ENCODE measurements around the gene KLK12. TPM values are rescaled to one million over a fixed set of nuclear protein-coding genes. Genes with fewer than 3 reads are reported as not detected.

Gene KLK12
- total and polyA plus RNA-seq, 2 of the 13 experiments (the other 11 are each of a cell fraction or from before 2014, with no cell fraction given) = not detected

DNA sequence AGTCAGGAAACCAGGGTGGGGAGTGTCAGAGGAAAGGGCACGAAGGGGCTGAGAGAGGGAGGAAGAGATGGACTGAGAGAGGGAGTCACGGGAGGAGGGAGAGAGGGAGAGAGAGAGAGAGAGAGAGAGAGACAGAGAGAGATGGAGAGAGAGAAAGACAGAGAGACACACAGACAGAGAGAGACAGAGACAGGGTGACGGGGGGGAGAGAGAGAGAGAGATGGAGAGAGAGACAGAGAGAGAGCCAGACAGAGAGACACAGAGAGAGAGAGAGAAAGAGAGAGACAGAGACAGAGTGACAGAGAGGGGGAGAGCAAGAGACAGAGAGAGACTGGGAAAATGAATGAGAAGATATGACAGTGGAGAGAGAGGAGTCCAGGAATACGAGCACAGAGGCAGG lies 48.4 kb upstream of the KLK12 start:
- intact Hi-C loops (cut with micrococcal nuclease; ENCODE audit: unreplicated experiment) (no loop called here), in situ Hi-C loops (cut with HindIII; ENCODE audit: extremely low pct_ligation_motif_present, low pct_unique_long_range_greater_than_20kb) (loop anchor here (25.0 kb wide), 1 partner anchor 146 kb away; no protein-coding TSS in a partner anchor)
- ChIA-PET POLR2A (no interaction called here), CTCF (ENCODE audit: low intra/inter-chr PET ratio, low total read pairs) (no interaction called here)
- Histone ChIP-seq H3K4me3 (replicated peaks in 1 of 3; ENCODE audit: insufficient read depth in 1 of 3, low read depth in 2 of 3, low read length in 3 of 3) (no peak overlapping the region), H3K9me3 (ENCODE audit: low read length) (no peaks in the 10 kb centered on the region), H4K20me1 (ENCODE audit: insufficient read depth, low read length) (no peaks in the 10 kb centered on the region), H2AFZ (ENCODE audit: low read length) (no peak overlapping the region), H3K27ac (ENCODE audit: extremely low read length, insufficient read depth, low read length) (no peak overlapping the region), H3K36me3 (replicated peaks in 1 of 2; ENCODE audit: control insufficient read depth in 1 of 2, insufficient read depth in 2 of 2, low read length in 2 of 2) (no peaks in the 10 kb centered on the region), H3K79me2 (ENCODE audit: insufficient read depth, low read length) (no peaks in the 10 kb centered on the region), H3K27me3 (ENCODE audit: control insufficient read depth in 1 of 2, insufficient read depth in 2 of 2, low read length in 2 of 2) (peaks cover 3 to 36% of the 10 kb centered on the region in 2 experiments; a peak in 4 of 5 replicates), H3K4me2 (ENCODE audit: low read depth, low read length) (no peak overlapping the region), H3K9ac (ENCODE audit: insufficient read depth, low read depth, low read length) (no peak overlapping the region), H3K4me1 (ENCODE audit: insufficient read depth, low read length) (no peaks in the 10 kb centered on the region)
- no peak for ATAC-seq
- FAIRE-seq = no peak
- no peak for DNase-seq (ENCODE audit: low spot score)
- BruUV-seq (replicated peaks) = no TSS peak
- WGBS (ENCODE audit: low lambda C conversion rate) = under 1% methylated on average over 4 of the region's 4 CpGs
- TF ChIP-seq TEAD3 (CRISPR knock-in tag; optimal IDR thresholded peaks at IDR 0.05; ENCODE audit: borderline replicate concordance) (no peak), ZNF343 (CRISPR knock-in tag; IDR thresholded peaks at IDR 0.05) (no peak), ZNF484 (CRISPR knock-in tag; IDR thresholded peaks at IDR 0.05; ENCODE audit: borderline replicate concordance, low read depth) (no peak), TAF15 (IDR thresholded peaks at IDR 0.05; ENCODE audit: low read depth, low read length, poor library complexity, severe bottlenecking) (no peak), RFX1 (IDR thresholded peaks at IDR 0.05) (no peak), ZSCAN20 (CRISPR knock-in tag; IDR thresholded peaks at IDR 0.05; ENCODE audit: borderline replicate concordance) (no peak), ZNF839 (CRISPR knock-in tag; IDR thresholded peaks at IDR 0.05; ENCODE audit: borderline replicate concordance) (no peak), PAX8 (CRISPR knock-in tag; IDR thresholded peaks at IDR 0.05; ENCODE audit: borderline replicate concordance) (no peak), TARDBP (CRISPR knock-in tag; IDR thresholded peaks at IDR 0.05) (no peak), HNRNPK (IDR thresholded peaks at IDR 0.05; ENCODE audit: low read depth, low read length, poor library complexity, severe bottlenecking) (no peak), SYNCRIP (IDR thresholded peaks at IDR 0.05; ENCODE audit: insufficient read depth, low read depth, low read length) (no peak), FOXC1 (CRISPR knock-in tag; IDR thresholded peaks at IDR 0.05; ENCODE audit: borderline replicate concordance) (no peak)
- TF ChIP-seq, protein P1, sequence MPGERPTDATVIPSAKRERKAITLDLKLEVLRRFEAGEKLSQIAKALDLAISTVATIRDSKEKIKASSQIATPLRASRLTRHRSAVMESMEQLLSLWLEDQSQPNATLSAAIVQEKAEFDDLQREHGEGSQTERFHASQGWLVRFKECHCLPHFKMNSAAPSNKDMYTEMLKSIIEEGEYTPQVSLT (CRISPR knock-in tag; IDR thresholded peaks at IDR 0.05; ENCODE audit: borderline replicate concordance, low read depth) = no peak
- TF ChIP-seq, protein P2, sequence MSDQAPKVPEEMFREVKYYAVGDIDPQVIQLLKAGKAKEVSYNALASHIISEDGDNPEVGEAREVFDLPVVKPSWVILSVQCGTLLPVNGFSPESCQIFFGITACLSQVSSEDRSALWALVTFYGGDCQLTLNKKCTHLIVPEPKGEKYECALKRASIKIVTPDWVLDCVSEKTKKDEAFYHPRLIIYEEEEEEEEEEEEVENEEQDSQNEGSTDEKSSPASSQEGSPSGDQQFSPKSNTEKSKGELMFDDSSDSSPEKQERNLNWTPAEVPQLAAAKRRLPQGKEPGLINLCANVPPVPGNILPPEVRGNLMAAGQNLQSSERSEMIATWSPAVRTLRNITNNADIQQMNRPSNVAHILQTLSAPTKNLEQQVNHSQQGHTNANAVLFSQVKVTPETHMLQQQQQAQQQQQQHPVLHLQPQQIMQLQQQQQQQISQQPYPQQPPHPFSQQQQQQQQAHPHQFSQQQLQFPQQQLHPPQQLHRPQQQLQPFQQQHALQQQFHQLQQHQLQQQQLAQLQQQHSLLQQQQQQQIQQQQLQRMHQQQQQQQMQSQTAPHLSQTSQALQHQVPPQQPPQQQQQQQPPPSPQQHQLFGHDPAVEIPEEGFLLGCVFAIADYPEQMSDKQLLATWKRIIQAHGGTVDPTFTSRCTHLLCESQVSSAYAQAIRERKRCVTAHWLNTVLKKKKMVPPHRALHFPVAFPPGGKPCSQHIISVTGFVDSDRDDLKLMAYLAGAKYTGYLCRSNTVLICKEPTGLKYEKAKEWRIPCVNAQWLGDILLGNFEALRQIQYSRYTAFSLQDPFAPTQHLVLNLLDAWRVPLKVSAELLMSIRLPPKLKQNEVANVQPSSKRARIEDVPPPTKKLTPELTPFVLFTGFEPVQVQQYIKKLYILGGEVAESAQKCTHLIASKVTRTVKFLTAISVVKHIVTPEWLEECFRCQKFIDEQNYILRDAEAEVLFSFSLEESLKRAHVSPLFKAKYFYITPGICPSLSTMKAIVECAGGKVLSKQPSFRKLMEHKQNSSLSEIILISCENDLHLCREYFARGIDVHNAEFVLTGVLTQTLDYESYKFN (CRISPR knock-in tag; conservative IDR thresholded peaks at IDR 0.05) = no peak
- TF ChIP-seq, protein P3, sequence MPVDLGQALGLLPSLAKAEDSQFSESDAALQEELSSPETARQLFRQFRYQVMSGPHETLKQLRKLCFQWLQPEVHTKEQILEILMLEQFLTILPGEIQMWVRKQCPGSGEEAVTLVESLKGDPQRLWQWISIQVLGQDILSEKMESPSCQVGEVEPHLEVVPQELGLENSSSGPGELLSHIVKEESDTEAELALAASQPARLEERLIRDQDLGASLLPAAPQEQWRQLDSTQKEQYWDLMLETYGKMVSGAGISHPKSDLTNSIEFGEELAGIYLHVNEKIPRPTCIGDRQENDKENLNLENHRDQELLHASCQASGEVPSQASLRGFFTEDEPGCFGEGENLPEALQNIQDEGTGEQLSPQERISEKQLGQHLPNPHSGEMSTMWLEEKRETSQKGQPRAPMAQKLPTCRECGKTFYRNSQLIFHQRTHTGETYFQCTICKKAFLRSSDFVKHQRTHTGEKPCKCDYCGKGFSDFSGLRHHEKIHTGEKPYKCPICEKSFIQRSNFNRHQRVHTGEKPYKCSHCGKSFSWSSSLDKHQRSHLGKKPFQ (CRISPR knock-in tag; IDR thresholded peaks at IDR 0.05; ENCODE audit: insufficient replicate concordance) = no peak

Measured in HepG2 (cell line).